ENCODE measurements around the gene KIAA1328.

The KIAA1328 gene

GRCh38 chr18:37218022-37218590, 389.2 kb downstream of the KIAA1328 start:
- no peak for DNase-seq (ENCODE audit: low read depth)

DNA sequence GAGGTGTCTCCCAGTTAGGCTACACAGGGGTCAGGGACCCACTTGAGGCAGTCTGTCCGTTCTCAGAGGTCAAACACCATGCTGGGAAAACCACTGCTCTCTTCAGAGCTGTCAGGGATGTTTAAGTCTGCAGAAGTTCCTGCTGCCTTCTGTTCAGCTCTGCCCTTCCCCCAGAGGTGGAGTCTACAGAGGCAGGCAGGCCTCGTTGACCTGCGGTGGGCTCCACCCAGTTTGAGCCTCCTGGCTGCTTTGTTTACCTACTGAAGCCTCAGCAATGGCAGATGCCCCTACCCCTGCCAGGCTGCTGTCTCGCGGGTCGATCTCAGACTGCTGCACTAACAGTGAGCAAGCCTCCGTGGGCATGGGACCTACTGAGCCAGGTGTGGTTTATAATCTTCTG, 390.3 kb downstream of the KIAA1328 start:
- no peak for DNase-seq (ENCODE audit: low read depth)

DNA sequence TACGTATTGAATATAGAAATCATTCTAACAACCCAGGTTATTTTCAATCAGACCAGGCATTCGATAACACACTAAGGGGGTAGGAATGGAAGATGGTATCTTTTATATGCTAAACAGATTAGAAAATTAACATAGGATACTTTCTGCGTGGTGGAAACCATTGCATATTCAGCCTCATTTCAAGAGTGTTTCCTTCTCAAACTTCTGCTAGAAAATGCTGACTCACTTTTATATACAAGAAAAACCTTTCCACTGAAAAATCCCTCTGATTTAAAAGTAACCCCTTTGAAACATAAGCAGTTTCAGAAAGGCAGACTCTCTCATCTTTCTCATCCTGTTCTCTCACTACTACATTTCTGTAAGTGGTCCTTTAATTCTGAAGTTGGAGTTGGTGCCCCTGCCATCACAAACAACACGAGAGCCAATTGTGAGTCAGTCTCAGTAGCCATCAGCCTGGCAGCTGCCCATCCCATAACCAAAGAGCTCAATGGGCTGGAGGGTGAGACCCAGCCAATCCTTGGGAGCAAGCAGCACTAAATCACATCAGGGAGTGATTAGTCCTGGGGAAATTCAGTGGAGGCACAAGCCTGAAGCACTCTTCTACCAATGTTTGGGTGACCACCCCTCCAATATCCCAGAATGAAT, 393.5 kb downstream of the KIAA1328 start:
- no peak for DNase-seq (ENCODE audit: low read depth)

- DNase-seq (ENCODE audit: low read depth): no peak
These were observed 394.1 kb downstream of the KIAA1328 start for GRCh38 chr18:37222999-37223378.

- DNase-seq (ENCODE audit: low read depth): no peak
These were observed 396.4 kb downstream of the KIAA1328 start for GRCh38 chr18:37225279-37225678.

DNA sequence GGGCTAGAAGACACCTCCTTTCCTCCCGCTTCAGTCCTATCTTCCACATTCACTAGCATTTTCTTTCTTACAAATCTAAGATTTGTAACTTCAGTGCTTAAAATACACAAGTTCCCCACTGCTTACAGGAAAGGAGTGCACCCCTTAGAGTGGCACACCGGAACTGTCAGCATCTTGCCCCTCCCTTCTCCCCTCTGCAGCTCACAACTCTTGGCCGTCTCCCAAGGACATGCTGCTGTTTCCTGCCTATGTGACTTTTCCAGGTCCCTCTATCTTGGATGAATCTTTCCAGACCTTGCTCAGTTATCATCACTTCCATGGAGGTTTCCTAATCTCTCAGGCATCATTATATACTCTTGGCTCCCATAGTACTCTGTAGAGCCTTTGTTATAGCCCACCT, 401.8 kb downstream of the KIAA1328 start:
- no peak for DNase-seq (ENCODE audit: low read depth)

- no peak for DNase-seq (ENCODE audit: low read depth)
These were observed 402.3 kb downstream of the KIAA1328 start for GRCh38 chr18:37231251-37231650.

DNA sequence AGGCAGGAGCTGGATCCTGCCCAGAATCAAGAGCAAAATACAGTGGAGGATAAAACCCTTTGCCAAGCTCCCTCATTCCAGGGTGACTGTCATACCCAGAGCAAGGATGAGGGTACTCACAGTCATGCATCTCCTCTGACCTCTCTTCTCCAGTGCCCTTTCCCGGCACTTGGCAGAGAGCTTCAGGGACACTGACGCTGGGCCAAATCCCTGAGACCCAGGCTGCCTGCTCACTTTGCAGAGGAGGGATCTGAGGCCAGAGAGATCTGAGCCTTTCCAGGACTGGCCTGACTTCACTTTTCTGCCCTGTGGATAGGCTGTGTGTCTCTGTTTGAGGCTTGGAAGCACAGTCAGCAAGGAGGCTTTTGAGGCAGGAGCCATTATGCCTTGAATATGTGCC, 406.7 kb downstream of the KIAA1328 start:
- no peak for DNase-seq (ENCODE audit: low read depth)

GRCh38 chr18:37238282-37239108, 409.6 kb downstream of the KIAA1328 start:
- DNase-seq (ENCODE audit: low read depth): no peak

- DNase-seq (ENCODE audit: low read depth): no peak
These were observed 413.2 kb downstream of the KIAA1328 start for GRCh38 chr18:37242091-37242490.

GRCh38 chr18:37242826-37243560, 414.1 kb downstream of the KIAA1328 start:
- no peak for DNase-seq (ENCODE audit: low read depth)

- DNase-seq (ENCODE audit: low read depth): no peak
These were observed 414.8 kb downstream of the KIAA1328 start for GRCh38 chr18:37243741-37244140.

DNA sequence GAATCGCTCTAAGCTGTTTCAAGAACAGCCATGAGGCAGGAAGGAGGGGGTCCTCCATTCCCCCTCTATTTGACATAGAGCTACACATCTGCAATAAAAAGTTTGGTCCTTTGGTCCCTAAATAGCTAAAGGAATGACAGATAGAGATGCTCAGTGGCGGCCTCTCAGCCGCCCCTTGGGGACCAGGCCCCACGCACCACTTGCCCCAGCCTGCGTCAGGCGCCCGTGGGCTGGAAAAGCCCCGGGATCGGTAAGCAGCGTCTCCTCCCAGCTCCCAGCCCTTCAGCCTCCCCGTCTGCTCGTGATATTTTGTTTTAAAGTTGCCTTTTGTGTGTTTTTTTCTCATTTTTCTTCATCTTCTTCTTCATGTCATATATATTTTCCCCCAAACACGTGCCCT, 415.7 kb downstream of the KIAA1328 start:
- DNase-seq (ENCODE audit: low read depth): no peak

DNA sequence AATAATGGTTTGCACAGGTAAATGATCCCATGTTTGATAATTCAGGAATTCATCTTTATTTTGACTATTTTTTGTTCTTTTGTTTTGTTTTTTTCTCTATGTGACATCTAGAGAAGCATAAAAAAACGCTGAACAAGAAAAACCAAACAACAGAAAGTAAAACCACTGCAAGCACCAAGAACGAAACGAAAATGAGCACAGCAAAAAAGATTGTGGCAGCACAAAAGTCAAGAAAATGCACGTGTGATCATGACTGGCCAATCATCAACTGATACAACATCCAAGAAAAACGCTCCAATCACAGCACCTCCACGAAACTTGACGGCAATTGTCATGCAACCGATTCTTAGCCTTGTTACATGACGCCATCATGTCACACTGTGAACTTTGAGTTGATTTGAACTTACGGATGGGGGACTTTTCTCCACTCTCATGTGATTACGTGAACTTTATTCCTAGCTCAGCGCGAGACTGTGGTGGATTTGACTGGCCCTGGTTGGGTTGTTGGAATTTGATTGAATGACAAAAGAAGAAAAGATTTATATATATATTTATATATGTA, 417.9 kb downstream of the KIAA1328 start:
- DNase-seq (ENCODE audit: low read depth): no peak

GRCh38 chr18:37247497-37248161, 418.7 kb downstream of the KIAA1328 start:
- DNase-seq (ENCODE audit: low read depth): no peak

GRCh38 chr18:37248281-37248680, 419.4 kb downstream of the KIAA1328 start:
- DNase-seq (ENCODE audit: low read depth): no peak

- no peak for DNase-seq (ENCODE audit: low read depth)
These were observed 420.4 kb downstream of the KIAA1328 start for GRCh38 chr18:37249171-37249886.

DNA sequence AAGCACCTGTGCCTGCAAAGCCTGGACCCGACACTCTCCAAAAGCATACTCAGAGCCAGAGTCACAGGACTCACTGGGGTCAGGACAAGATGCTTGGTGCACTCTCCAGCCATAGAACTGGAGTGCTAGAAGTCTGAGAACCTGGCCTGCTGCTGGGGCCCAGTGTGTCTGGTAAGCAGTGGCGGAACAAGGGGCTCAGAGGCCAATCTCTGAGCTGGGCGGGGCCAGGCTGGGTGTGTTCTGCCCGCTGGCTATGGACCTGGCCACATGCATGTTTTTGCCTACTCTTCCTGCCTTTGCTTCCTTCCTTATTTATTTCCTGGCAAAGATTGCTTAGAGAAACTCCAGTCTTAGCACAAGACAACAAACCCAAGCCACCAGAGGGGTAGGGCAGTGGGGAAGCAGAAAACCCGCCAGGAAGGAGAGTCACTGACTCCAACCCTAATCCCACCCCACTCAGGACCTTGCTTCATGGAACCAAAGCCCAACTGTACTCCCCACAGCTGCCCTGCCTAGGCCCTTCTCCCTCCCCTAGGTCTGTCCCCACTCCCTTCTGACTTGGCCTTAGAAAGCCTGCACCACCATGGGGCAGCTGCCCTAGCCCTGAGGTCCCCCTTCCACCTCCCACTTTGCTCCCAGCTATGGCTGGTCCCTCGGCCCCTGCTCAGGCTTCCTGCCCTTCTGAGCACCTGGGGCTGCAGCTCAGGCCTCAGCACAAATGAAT, 421.1 kb downstream of the KIAA1328 start:
- DNase-seq (ENCODE audit: low read depth): no peak

- DNase-seq (ENCODE audit: low read depth): no peak
These were observed 422.8 kb downstream of the KIAA1328 start for GRCh38 chr18:37251679-37252078.

- no peak for DNase-seq (ENCODE audit: low read depth)
These were observed 423.4 kb downstream of the KIAA1328 start for GRCh38 chr18:37252342-37252741.

Measured in amniotic epithelial cell (primary cell).